Central memory CD8-positive, alpha-beta T cell (primary cell): ENCODE measurements around the gene SMIM35.
"Not testable (repeated sequence)": the region's sequence is repeated elsewhere in the genome, so short reads cannot be mapped to it uniquely, and the experiment has no call there.

Experiments
- ATAC-seq: fragments of 150-1000 bp; cut with Tn5 transposase; replicated peaks from 2 replicates; pipeline ENCODE4 v1.10.0; 2022; ENCODE audit warnings: mild to moderate bottlenecking, moderate FRiP score, moderate number of reproducible peaks; ENCODE audit not compliant: poor library complexity, severe bottlenecking; ENCODE audit errors: extremely low read depth
- DNase-seq, 2 donors: peaks; one replicate each; pipeline ENCODE4 v3.0.0; 2021; ENCODE audit warnings: low spot score in 2 of 2
- H3K27ac Mint-ChIP-seq: one replicate; pipeline ENCODE4 v1.8.0; 2022; ENCODE audit warnings: low read depth, mild to moderate bottlenecking, moderate library complexity, mixed read lengths
- H3K27me3 Mint-ChIP-seq: one replicate; pipeline ENCODE4 v1.8.0; 2022; ENCODE audit warnings: mixed read lengths
- H3K36me3 Mint-ChIP-seq: one replicate; pipeline ENCODE4 v1.8.0; 2022; ENCODE audit warnings: mild to moderate bottlenecking, moderate library complexity, mixed read lengths; ENCODE audit not compliant: insufficient read depth
- H3K4me1 Mint-ChIP-seq: one replicate; pipeline ENCODE4 v1.8.0; 2022; ENCODE audit warnings: mixed read lengths
- H3K4me3 Mint-ChIP-seq: one replicate; pipeline ENCODE4 v1.8.0; 2022; ENCODE audit warnings: mild to moderate bottlenecking, moderate library complexity, mixed read lengths
- H3K9me3 Mint-ChIP-seq: one replicate; pipeline ENCODE4 v1.8.0; 2022; ENCODE audit warnings: mixed read lengths

The SMIM35 gene

GRCh38 chr11:118068206-118068944 lies 18.4 kb downstream of the SMIM35 start:
- no peaks in the 10 kb centered on the region for H3K27me3 Mint-ChIP-seq
- no peak for ATAC-seq

GRCh38 chr11:118067006-118067405 lies 19.8 kb downstream of the SMIM35 start:
- H3K4me3 Mint-ChIP-seq, result no peak overlapping the region
- H3K9me3 Mint-ChIP-seq, result no peaks in the 10 kb centered on the region
- ATAC-seq, result no peak
- peaks cover 1% of the 10 kb centered on the region for H3K36me3 Mint-ChIP-seq
- H3K27ac Mint-ChIP-seq, result no peak overlapping the region
- peaks cover 8% of the 10 kb centered on the region for H3K4me1 Mint-ChIP-seq
- H3K27me3 Mint-ChIP-seq, result no peaks in the 10 kb centered on the region
- DNase-seq, result no peak

More at GRCh38 chr11:118068206-118068944, 18.4 kb downstream of the SMIM35 start:
- Mint-ChIP-seq H3K27ac (no peak overlapping the region), H3K9me3 (no peaks in the 10 kb centered on the region), H3K36me3 (peaks cover 1% of the 10 kb centered on the region), H3K4me1 (peaks cover 8% of the 10 kb centered on the region), H3K4me3 (no peak overlapping the region)
- DNase-seq, result no peak

DNA sequence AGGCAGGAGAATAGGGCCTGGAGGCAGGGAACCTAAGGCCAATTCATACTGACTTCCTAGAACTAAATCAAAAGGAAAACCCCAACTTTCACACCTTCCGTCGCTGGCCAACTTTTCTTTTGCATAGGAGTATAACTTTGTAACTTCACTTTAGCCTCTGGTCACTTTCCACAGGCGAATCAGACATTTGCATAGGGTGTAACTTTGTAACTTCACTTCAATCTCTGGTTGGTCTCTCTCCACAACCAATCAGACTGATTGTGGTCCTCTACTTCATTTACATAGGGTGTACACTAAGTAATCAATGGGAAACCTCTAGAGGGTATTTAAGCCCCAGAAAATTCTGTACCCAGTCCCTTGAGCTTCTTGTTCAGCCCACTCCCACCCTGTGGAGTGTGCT lies 21.4 kb downstream of the SMIM35 start:
- DNase-seq, result no peak
- ATAC-seq, result no peak
- H3K4me1 Mint-ChIP-seq, result peaks cover 8% of the 10 kb centered on the region

GRCh38 chr11:118064956-118065355 lies 21.8 kb downstream of the SMIM35 start:
- H3K27ac Mint-ChIP-seq, result no peak overlapping the region
- ATAC-seq (no peak), DNase-seq (no peak)
- peaks cover 1% of the 10 kb centered on the region for H3K36me3 Mint-ChIP-seq
- H3K4me1 Mint-ChIP-seq, result peaks cover 8% of the 10 kb centered on the region
- H3K4me3 Mint-ChIP-seq, result no peak overlapping the region
- H3K27me3 Mint-ChIP-seq, result no peaks in the 10 kb centered on the region
- no peaks in the 10 kb centered on the region for H3K9me3 Mint-ChIP-seq

More for the DNA sequence above, 21.4 kb downstream of the SMIM35 start:
- peaks cover 1% of the 10 kb centered on the region for H3K36me3 Mint-ChIP-seq
- no peak overlapping the region for H3K27ac Mint-ChIP-seq
- H3K27me3 Mint-ChIP-seq, result no peaks in the 10 kb centered on the region
- H3K9me3 Mint-ChIP-seq, result no peaks in the 10 kb centered on the region
- no peak overlapping the region for H3K4me3 Mint-ChIP-seq

GRCh38 chr11:118062631-118063030 lies 24.1 kb downstream of the SMIM35 start:
- ATAC-seq, DNase-seq, H3K9me3 Mint-ChIP-seq, H3K27me3 Mint-ChIP-seq, H3K27ac Mint-ChIP-seq, H3K36me3 Mint-ChIP-seq, H3K4me3 Mint-ChIP-seq: not testable (repeated sequence)
- peaks cover 15% of the 10 kb centered on the region for H3K4me1 Mint-ChIP-seq

DNA sequence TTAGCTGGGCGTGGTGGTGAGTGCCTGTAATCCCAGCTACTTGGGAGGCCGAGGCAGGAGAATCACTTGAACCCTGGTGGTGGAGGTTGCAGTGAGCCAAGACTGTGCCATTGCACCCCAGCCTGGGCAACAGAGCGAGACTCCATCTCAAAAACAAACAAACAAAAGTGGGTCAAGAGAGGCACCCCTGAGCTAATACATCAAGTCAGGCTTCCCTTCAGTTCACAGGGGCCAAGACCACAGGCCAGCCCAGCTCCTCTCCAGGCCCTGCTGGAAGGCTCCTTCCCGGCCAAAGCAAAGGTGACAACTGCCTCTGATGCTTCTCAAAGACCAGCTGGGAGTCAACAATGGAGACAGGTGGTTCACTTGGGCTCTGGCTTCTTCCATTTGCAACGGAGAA lies 24.6 kb downstream of the SMIM35 start:
- peaks cover 19% of the 10 kb centered on the region for H3K4me1 Mint-ChIP-seq
- DNase-seq, H3K27me3 Mint-ChIP-seq, H3K27ac Mint-ChIP-seq, H3K36me3 Mint-ChIP-seq, H3K9me3 Mint-ChIP-seq, ATAC-seq, H3K4me3 Mint-ChIP-seq: not testable (repeated sequence)

DNA sequence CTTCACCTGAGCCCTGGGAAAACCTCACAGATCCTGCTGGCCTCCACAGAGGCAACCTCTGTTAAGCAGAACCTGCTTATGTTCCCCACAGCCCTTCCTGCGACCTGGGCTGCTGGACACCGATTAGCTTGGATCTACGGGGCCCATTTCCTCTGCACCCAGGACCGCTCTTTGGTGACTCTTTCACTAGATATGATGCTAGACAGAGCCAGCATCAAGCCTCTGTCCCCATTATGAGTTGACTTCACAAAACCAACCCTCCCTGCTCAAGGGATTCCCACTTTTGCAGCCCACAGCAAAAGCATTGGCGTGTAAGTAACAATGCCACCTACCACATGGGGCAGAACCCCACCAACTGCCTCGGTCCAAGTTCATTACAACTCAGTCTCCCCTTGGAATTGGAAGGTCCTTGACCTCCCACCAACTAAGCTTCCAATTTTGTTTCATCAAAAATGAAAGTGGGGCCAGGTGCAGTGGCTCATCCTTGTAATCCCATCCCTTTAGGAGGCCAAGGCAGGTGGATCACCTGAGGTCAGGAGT lies 25.1 kb downstream of the SMIM35 start:
- ATAC-seq (no peak), DNase-seq (no peak)
- no peak overlapping the region for H3K27ac Mint-ChIP-seq
- H3K4me1 Mint-ChIP-seq, result peaks cover 20% of the 10 kb centered on the region
- no peaks in the 10 kb centered on the region for H3K9me3 Mint-ChIP-seq
- no peaks in the 10 kb centered on the region for H3K36me3 Mint-ChIP-seq
- no peak overlapping the region for H3K4me3 Mint-ChIP-seq
- H3K27me3 Mint-ChIP-seq, result no peaks in the 10 kb centered on the region

DNA sequence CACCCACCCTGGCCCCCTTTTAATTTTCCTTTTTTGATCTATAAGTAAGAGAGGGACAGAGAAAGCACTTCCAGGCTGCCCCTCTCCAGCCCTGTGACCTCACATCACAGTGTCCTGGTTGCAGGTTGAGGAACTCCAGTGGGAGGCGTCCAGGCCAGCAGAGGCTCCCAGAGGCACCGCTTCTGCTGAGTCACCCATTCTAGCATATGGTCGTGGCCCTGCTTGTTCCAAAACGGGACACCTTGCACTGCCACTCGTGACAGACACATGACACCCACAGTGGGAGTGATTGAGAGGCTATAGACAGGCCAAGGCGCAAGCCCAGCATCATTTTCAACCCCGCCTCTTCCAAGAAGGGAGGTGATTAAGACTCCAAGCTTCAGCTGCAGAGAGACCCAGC lies 25.9 kb downstream of the SMIM35 start:
- no peak for ATAC-seq

DNA sequence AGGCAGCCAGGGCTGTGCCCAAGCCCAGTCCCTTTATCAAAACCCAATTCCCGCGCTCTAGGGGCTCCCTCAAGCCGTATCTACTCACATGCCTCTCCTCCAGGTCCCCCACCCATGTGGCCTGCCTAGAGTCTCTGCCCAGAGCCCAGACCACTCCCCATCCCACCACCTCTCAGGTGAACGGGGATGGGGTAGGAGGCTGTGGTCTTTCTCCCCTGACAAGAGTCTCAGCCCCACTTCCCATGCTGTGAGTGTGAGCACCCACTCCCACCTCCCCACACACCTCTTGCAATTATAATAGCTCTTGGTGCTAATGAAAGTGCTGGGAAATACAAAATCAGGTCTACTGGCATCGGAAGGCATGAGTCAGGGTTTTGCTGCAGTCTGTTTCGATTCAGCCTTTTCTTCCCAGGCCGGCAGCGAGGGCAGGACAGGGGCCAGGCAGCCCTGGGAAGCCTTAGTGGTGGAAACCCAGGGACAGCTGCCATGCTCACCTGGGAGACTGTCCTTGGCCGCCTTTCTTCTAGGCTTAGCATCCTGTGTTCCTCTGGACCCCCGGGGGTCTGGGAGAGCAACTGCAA lies 26.6 kb downstream of the SMIM35 start:
- no peak overlapping the region for H3K27ac Mint-ChIP-seq
- no peaks in the 10 kb centered on the region for H3K36me3 Mint-ChIP-seq
- peaks cover 15% of the 10 kb centered on the region for H3K4me1 Mint-ChIP-seq
- no peak overlapping the region for H3K4me3 Mint-ChIP-seq
- ATAC-seq (no peak), DNase-seq (no peak)
- no peaks in the 10 kb centered on the region for H3K9me3 Mint-ChIP-seq
- H3K27me3 Mint-ChIP-seq, result no peaks in the 10 kb centered on the region

More for the DNA sequence above, 25.9 kb downstream of the SMIM35 start:
- no peak for DNase-seq
- Mint-ChIP-seq H3K4me1 (peaks cover 20% of the 10 kb centered on the region), H3K9me3 (no peaks in the 10 kb centered on the region), H3K4me3 (no peak overlapping the region), H3K27ac (no peak overlapping the region), H3K27me3 (no peaks in the 10 kb centered on the region), H3K36me3 (no peaks in the 10 kb centered on the region)

- no peak overlapping the region for H3K4me3 Mint-ChIP-seq
- no peaks in the 10 kb centered on the region for H3K36me3 Mint-ChIP-seq
- no peak for DNase-seq
- H3K9me3 Mint-ChIP-seq, result no peaks in the 10 kb centered on the region
- H3K4me1 Mint-ChIP-seq, result peaks cover 12% of the 10 kb centered on the region
- no peak for ATAC-seq
- no peak overlapping the region for H3K27ac Mint-ChIP-seq
- no peaks in the 10 kb centered on the region for H3K27me3 Mint-ChIP-seq
These were observed 27.4 kb downstream of the SMIM35 start for GRCh38 chr11:118059246-118059940.

GRCh38 chr11:118058311-118059245 lies 28.2 kb downstream of the SMIM35 start:
- DNase-seq (no peak), ATAC-seq (no peak)
- no peak overlapping the region for H3K4me3 Mint-ChIP-seq
- no peaks in the 10 kb centered on the region for H3K36me3 Mint-ChIP-seq
- H3K4me1 Mint-ChIP-seq, result peaks cover 13% of the 10 kb centered on the region
- no peaks in the 10 kb centered on the region for H3K27me3 Mint-ChIP-seq
- H3K9me3 Mint-ChIP-seq, result no peaks in the 10 kb centered on the region
- H3K27ac Mint-ChIP-seq, result no peak overlapping the region
